C4-2B (cell line): ENCODE data around the gene MAGI3.

Experiments
- CTCF ChIP-seq: fragments of 450-650 bp; conservative IDR thresholded peaks from 2 replicates; pipeline ENCODE4 v1.5.1; 2017; ENCODE audit warnings: mild to moderate bottlenecking
- ZFX ChIP-seq: fragments of 450-650 bp; IDR thresholded peaks from 2 replicates; pipeline ENCODE4 v1.6.1; 2017

GRCh38 chr1:113515498-113515897 is 125.2 kb downstream of the MAGI3 start:
- TF ChIP-seq CTCF (no peak), ZFX (no peak)
